Colonic mucosa (tissue), 4 donors: ENCODE results near the gene IQSEC1. TPM values are rescaled to one million over a fixed set of nuclear protein-coding genes. Genes with fewer than 3 reads are reported as not detected.

Experiments used
- DNase-seq: peaks from one replicate; pipeline ENCODE4 v3.0.0-alpha.2; 2020
- H3K27ac ChIP-seq: fragments of 200-600 bp; one replicate; pipeline ENCODE4 v1.8.0; 2021
- H3K27me3 ChIP-seq: fragments of 200-600 bp; one replicate; pipeline ENCODE4 v1.8.0; 2021
- H3K36me3 ChIP-seq: fragments of 200-600 bp; one replicate; pipeline ENCODE4 v1.8.0; 2021
- H3K4me1 ChIP-seq: fragments of 200-600 bp; one replicate; pipeline ENCODE4 v1.8.0; 2021; ENCODE audit warnings: mild to moderate bottlenecking
- H3K4me3 ChIP-seq: fragments of 200-600 bp; one replicate; pipeline ENCODE4 v1.8.0; 2021
- H3K9ac ChIP-seq, 2 donors: one replicate each; pipeline ENCODE4 v1.7.0; 2013; ENCODE audit warnings: control low read depth in 2 of 2, low read depth in 2 of 2, low read length in 2 of 2
- H3K9me3 ChIP-seq: fragments of 200-600 bp; one replicate; pipeline ENCODE4 v1.8.0; 2021
- CTCF ChIP-seq: fragments of 200-600 bp; IDR thresholded peaks from one replicate; pipeline ENCODE4 v1.8.0; 2022; ENCODE audit warnings: antibody characterized with exemption, mild to moderate bottlenecking
- intact Hi-C: fragments of 100-400 bp; cut with DNase I; formaldehyde crosslinking; loops from one replicate; pipeline ENCODE4 v1.14.1; 2022
- total RNA-seq, 2 donors: library from RNA; stranded (reverse); fragmentation: NEBNext Ultra II Directional in 1 of 2; extraction: Animal tissue kit (Norgen Biotek cat#: 25700) in 1 of 2; gene quantifications; one replicate each; pipeline ENCODE4 v1.2.1, GENCODE V29; 2021
- donor health status: healthy.
- donor health status: DM: no; HTN: no; CAD: no.
- donor health status: DM: no; HTN: no; CAD: no.

The IQSEC1 gene
- total RNA-seq, 2 donors from 2014 or later = 14.8 to 19.2 TPM

GRCh38 chr3:12907296-12907695 is 165.9 kb downstream of the IQSEC1 start:
- no peaks in the 10 kb centered on the region for H3K27me3 ChIP-seq
- peaks cover 6% of the 10 kb centered on the region for H3K36me3 ChIP-seq
- no peak overlapping the region for H3K27ac ChIP-seq
- no peaks in the 10 kb centered on the region for H3K9me3 ChIP-seq
- no peaks in the 10 kb centered on the region for H3K4me1 ChIP-seq
- H3K4me3 ChIP-seq = no peak overlapping the region
- TF ChIP-seq CTCF = no peak
- no peak overlapping the region for H3K9ac ChIP-seq
- intact Hi-C loops = no loop called here
- no peak for DNase-seq

DNA sequence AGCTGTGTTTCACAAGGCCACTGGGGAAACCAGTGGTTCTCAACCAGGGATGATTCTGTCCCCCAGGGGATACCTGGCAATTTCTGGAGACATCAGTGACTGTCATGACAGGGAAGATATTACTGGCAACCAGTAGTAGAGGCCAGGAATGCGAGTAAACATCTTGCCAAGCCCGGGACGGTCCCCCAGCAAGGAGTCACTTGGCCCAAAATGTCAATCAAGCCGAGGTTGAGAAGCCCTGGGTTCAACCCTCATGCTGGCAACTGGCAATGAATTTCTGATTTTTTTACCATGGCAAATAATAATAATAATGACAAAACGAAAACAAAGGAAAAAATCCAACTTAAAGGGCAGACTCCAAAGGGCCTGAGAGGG is 166.3 kb downstream of the IQSEC1 start:
- DNase-seq = no peak
- no peak overlapping the region for H3K27ac ChIP-seq
- no peaks in the 10 kb centered on the region for H3K4me1 ChIP-seq
- H3K27me3 ChIP-seq = no peaks in the 10 kb centered on the region
- H3K9me3 ChIP-seq = no peaks in the 10 kb centered on the region
- peaks cover 5% of the 10 kb centered on the region for H3K36me3 ChIP-seq
- TF ChIP-seq CTCF = no peak
- intact Hi-C loops = no loop called here
- H3K9ac ChIP-seq = no peak overlapping the region
- H3K4me3 ChIP-seq = no peak overlapping the region

GRCh38 chr3:12906141-12906915 is 166.9 kb downstream of the IQSEC1 start:
- H3K27me3 ChIP-seq = no peaks in the 10 kb centered on the region
- no peak overlapping the region for H3K9ac ChIP-seq
- H3K4me3 ChIP-seq = no peak overlapping the region
- no peaks in the 10 kb centered on the region for H3K4me1 ChIP-seq
- TF ChIP-seq CTCF = no peak
- no peak overlapping the region for H3K27ac ChIP-seq
- H3K36me3 ChIP-seq = no peaks in the 10 kb centered on the region
- H3K9me3 ChIP-seq = no peaks in the 10 kb centered on the region
- DNase-seq = no peak
- intact Hi-C loops = no loop called here

DNA sequence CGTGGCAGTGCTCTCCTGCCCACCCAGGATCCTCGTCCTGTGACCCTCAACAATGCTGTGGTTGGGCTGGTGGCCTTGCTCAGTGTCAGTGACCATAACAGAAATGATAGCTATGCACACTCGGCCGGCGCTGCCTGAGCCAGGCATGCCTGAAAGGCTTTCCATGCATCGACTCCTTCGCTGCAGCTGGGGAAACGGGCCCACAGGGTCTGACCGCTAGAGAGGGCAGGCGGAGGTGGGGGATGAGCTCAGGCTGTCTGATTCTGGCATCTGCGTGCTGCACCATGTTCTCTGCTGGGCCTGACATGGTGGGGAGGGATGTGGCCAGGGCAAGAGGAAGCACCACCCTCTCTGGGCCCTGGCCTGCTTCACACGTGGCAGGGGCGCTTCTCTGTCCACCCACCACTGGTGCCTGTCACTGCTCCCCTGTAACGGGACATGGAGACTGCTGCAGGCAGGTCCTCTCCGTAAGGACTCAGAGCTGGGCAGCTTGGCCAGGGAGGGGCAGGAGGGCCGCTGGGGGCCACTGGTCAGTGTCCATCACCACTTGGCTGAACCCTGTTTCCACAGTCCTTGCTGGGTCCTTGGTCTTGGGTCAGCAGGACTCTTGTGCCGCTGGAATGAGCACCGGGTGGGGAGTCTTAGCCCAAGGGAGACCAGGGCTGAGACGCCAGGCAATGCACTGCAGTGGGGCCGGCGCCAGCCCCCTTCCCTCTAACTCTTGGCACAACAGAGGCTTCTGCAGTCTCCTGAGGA is 167.7 kb downstream of the IQSEC1 start:
- Histone ChIP-seq H3K27ac (no peak overlapping the region), H3K9me3 (no peaks in the 10 kb centered on the region), H3K4me1 (no peaks in the 10 kb centered on the region), H3K4me3 (no peak overlapping the region), H3K36me3 (no peaks in the 10 kb centered on the region), H3K9ac (no peak overlapping the region), H3K27me3 (no peaks in the 10 kb centered on the region)
- no peak for DNase-seq
- intact Hi-C loops = no loop called here
- TF ChIP-seq CTCF = no peak

GRCh38 chr3:12904951-12905315 is 168.3 kb downstream of the IQSEC1 start:
- Histone ChIP-seq H3K27me3 (no peaks in the 10 kb centered on the region), H3K36me3 (no peaks in the 10 kb centered on the region), H3K9ac (no peak overlapping the region), H3K9me3 (no peaks in the 10 kb centered on the region), H3K27ac (no peak overlapping the region), H3K4me1 (no peaks in the 10 kb centered on the region), H3K4me3 (no peak overlapping the region)
- no peak for TF ChIP-seq CTCF
- no peak for DNase-seq
- intact Hi-C loops = no loop called here
